ENCODE measurements around the gene CHID1.

Gene CHID1

DNA sequence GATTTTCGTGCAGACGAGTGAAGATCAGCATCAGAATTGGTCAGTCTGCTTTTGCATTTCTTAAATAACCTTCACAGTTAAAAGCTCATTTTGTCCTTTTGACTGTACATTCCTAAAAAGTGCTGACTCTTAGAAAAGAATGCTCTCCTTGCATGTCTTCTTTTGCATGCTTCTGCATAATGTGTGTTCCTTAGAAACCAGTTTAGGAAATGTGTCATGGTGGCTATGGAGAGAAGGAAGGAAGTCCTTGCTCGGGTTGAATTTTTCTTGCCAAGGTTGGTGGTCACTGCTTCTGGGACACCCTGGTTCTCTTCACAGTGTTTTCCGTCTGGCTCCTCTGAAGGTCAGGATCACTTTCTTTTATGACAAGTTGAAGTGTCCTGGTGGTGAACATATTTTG lies 21.8 kb upstream of the CHID1 start:
- DNase-seq = no peak

DNA sequence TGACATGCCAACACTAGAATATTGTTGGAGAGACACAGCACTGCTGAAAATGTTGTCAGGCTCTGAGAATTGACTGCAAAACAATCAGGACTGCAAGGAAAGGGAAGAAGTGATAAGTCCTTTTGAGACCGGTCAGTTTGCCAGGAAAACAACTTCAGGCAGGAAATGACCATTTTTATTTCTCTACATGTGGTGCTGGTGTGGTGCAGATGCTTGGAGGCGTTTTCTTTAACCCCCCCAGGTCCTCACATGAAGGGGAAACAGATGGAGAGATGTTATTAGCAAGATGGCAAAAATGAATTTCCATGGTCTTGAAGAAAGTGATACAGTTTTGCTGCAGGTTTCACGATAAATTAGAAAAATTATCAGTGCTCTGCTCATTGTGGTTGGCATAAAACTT lies 20.8 kb upstream of the CHID1 start:
- no peak for DNase-seq

DNA sequence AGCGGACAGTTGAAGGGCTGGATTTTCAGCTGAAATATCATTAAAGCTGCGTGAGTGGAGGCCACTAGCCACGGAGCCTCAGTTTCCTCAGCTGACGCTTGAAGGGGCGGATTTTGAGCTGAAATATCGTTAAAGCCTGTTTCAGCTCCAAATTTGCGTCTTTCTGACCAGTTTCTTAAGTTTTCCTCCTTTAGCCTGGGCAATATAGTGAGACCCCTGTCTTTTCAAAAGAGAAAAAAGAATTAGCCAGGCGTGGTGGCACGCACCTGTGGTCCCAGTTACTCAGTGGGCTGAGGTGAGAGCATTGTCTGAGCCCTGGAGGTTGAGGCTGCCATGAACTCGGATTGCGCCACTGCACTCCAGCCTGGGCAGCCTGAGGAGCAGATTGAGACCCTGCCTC lies 18.8 kb upstream of the CHID1 start:
- DNase-seq = no peak

- no peak for DNase-seq
Measured at GRCh38 chr11:928786-929185, 18.2 kb upstream of the CHID1 start.

GRCh38 chr11:927871-928270 lies 17.3 kb upstream of the CHID1 start:
- DNase-seq = no peak

DNA sequence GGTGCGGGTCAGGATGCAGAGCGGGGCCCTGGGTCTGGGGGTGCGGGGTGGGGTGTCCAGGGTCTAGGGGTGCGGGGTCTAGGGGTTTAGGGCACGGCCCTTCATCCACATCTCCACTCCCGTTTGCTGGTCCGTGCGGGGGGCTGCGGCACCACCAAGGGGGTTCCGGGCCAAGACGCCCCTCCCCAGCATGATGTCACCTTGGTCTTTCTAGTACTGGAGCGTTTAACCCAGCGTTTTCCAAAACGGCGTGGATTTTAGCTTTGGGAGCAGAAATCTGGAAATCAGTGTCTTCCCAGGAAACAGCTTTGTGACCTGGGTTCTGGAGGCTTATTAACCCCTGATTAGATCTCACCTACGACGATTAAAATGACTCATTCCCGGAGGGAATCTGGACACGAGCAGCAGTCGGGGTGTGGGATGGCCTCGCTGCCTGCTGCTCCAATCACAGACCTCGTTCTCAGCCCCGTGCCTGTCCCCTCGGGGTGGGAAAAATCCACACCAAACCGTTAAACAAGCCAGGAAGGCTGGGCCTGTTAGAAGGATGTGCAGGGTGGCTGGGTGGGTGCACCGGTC lies 15.8 kb upstream of the CHID1 start:
- peak in 1 of 3 experiments; percentile 42 for DNase-seq

DNA sequence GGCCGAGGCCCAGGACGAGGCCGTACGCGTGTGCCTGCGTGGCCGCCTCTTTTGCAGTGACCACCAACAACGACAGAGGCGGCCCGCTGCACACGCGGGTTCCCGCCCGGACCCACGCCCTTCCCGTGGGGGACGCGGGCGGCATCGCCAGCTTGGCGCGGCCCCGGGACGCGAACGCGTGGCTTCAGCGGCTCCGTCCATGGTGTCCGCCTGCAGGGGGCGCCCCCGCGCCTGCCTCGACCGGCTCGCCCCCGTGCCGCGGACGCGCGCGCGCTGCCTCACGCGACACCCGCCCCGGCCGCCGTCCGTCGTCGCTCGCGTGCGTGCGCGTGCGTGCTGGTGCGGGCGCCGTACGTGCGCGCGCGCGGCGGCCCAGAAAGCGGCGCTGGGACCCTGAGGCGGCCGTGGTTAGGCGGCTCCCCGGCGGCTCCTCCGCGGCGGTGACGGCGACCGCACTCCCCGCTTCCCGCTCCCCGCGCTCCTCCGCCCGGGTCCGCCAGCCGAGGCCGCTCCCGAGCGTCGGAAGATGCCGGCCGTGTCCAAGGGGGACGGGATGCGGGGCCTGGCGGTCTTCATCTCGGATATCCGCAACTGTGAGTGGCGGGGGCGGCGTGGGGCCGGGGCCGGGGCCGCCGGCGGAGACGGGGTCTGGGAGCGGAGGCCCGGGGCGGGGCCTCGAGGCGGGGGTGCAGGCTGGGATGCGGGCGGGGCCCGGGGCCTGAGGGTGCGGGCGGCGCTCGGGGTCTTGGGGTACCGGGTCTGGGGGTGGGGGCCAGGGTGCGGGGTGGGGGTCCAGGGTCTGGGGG lies 15.1 kb upstream of the CHID1 start, which contains the start of gene AP2A2:
Gene AP2A2 (plus strand): TSS at position 375 of the 806 bp plus-strand sequence. CDS start 152 bp downstream, at position 527.
- peak; percentile 86 to 98 (median 88) for DNase-seq

GRCh38 chr11:925158-925495 lies 14.5 kb upstream of the CHID1 start:
- no peak for DNase-seq

DNA sequence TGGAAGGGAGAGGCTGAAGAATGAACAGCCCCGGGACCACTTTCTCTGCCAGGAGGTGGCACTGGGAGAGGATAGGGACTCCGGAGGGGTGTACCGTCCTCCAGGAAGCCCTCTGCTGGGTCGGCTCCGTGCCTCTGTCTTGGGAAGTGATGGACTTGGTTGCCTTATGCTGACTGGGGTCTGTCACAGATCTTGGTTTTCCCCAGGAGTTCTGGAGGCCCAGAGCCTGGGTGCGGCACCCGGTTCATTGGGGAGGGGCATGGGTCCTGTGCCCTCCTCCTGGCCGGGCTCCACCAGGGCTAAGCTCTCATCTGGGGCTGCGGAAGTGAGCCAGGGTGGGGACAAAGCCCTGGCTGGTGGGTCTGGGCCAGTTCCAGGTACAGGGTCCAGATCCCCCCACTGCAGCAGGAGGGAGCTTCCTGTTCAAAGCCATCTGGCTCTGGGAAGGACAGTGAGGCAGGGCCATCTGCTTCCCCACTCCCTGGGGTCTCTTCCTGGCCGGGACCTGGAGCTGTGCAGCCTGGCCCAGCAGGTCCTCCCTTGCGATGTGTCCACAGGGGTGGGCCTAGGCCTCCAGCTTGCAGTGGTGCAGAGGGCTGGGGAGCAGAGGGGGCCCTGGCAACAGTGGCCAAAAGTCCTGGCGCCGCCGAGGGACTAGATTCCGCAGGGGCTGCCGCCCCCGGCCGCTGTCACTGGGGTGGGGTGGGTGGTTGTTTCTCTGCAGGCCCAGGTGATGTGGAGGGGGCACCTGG lies 14.0 kb upstream of the CHID1 start:
- DNase-seq = no peak

DNA sequence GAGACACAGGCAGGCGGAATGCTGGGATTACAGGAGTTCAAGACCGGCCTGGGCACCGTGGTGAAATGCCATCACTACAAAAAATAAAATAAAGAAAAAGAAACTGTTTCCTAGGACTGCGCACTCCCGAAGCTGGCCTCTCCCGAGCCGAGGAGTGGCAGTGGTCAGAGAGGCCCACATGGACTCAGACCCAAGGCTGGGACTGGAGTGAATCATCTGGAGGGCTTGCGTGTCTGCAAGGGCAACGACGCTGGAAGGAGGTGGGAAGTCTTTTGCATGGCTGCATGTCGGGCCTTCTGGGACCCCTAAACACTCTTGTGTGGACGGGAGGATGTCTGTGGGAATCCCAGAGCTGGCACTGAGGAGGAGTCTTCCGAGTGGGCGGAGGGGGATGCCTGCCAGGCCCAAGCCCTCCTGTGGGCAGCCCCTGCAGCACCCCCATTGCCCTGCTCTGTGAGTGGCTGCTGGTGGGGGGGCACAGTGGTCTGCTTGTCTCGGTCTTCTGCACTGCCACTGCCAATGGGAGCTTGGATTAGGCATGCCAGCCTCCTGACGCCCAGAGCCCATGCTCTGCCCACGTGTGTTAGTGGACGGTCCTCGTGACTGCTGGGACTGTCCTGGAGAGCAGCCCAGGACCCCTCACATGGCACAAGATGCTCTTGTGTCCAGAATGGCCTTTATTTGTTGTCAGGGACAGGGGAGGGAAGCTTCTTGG lies 13.2 kb upstream of the CHID1 start:
- no peak for DNase-seq

DNA sequence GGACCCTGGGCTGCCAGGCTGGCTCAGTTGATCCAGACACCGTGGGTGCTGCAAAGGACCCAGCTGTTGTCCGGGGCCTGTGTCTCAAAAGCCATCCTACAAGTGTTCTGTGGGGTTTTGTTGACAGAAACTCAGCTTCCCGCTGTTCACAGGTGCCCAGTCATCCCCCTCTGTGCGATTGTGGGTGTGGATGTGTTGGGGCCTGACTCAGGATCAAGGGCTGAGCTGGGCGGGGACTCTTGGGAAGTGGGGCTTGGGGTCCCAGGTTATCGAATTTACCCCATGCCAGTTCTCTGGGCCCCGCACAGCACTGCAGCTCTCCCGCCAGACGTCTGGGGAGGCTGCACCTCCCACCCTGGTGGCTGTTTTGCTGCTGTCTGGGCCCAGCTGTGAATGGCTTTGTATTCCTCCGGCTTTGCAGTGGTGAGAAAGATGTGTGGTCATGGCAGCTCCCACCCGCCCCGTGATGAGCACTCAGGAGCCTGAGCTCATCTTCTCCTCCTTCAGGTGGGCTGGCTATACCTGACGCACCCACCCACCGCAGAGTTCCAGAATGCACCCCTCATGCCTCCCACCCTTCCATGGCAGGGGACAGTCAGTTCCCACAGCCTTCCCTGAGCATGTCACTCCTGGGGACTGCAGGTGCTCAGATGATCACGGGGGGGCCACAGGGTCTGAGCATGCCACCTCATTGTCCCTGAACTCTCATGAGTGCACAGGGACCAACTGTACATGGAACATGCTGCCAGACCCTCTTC lies 11.5 kb upstream of the CHID1 start:
- DNase-seq = peak in 2 of 3 experiments; percentile 58 to 77

GRCh38 chr11:917426-917825 lies 6.8 kb upstream of the CHID1 start:
- DNase-seq = no peak

DNA sequence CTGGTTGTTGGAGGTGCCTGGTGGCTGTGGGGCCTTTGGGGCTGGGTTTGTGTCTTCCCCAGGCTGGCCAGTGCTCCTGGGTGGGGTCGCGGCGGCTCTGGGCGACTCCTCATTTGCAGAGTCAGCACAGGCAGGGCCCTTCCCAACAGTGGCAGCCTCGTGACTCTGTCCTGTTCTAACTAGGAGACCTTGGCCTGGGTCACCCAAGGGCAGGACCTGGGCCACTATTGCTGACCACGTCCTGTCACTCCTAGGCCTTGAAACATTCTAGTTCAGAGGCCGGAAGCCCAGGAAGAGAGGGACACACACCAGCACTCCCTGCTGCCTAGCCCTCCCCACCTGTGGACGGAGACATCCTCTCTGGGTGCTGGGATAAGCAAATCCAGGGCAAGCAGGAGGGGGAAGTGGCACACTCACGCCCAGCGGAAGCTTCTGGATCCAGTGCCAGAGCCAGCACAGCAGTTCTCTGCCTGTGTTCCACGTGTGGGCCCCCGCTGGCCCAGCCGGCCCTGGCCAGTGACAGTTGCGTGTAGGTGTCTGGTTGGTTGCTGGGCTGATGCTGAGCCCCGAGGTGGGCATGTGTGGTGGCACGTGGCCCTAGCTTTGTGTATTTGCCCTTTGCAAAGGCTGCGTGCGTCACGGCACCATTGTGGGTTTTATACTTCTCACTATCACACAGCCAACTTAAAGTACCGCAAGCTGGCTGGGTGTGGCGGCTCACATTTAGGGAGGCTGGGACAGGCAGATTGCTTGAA lies 4.3 kb upstream of the CHID1 start:
- DNase-seq = no peak

DNA sequence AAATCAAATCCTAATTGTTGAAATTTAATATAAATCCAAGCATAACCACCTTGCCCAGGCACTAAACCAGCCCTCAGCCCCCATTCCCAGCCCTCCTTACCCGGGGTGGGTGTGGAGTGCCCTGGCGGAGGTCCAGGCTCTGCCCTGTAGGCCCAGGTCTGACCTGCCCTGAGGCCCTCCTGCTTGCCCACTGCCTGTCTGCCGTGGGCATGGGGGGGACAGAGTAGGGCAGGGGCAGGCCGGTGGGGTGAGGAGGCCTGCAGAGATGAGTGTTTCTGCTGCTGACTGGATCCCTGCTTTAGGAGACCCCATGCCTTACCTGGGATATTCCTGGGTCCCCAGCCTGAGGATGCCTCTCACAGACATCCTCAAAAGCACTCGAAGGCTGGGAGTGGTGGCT lies 3.6 kb upstream of the CHID1 start:
- DNase-seq = no peak

DNA sequence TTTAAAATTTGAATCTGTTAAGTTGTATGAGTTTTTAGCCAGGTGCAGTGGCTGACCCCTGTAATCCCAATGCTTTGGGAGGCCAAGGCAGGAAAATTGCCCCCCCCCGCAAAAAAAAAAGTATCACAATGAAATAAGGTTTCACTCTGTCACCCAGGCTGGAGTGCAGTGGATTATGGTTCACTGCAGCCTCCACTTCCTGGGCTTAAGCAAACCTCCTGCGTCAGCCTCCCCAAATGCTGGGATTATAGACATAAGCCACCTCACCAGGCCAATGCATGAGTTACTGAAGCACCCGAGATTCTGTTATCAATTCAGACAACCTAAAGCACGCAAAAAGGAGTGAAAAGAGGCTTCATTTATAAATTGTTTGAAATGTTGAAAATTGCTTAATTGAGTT lies 2.4 kb upstream of the CHID1 start:
- DNase-seq = no peak

GRCh38 chr11:912266-912665 lies 1.7 kb upstream of the CHID1 start:
- DNase-seq = no peak

GRCh38 chr11:911890-912219 lies 1.2 kb upstream of the CHID1 start:
- no peak for DNase-seq

GRCh38 chr11:911031-911889 lies 650 bp upstream of the CHID1 start:
- DNase-seq = peak in 2 of 3 experiments; percentile 77 to 87

DNA sequence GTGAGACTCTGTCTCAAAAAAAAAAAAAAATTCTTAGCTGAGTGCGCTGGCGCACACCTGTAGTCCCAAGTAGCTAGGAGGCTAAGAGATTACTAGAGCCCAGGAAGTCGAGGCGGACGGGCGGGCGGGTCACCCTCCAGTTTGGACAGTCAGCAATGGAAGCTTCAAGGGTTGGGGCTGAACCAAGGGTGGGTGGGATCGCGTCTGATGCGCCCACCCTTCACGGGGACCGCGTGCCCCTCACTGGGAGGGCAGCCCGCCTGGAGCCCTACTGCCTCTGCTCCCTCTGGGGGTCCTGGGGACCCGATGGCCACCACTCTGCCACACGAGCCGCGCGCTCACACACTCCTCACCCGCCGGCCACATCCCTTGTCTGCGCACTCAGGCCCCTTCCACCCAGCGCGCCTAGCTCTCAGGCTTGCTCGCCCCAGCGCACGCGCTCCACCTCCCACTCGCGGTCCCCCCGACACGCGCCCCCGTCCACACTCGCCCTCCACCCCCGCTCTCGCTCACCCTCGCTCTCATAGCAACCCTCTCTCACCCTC lies 494 bp downstream of the CHID1 start:
- DNase-seq = no peak

- DNase-seq = no peak
Measured at GRCh38 chr11:909406-909805, 1.2 kb downstream of the CHID1 start.

- no peak for DNase-seq
Measured at GRCh38 chr11:908273-908672, 2.3 kb downstream of the CHID1 start.

Measured in NCI-H1417 (cell line).